Activated CD4-positive, alpha-beta memory T cell treated with anti-CD3 and anti-CD28 coated beads, Interleukin-2, amount 10 ng/mL, durations not matched to agents 7 days and 5 days (primary cell): ENCODE results near the gene YARS1. TPM values are rescaled to one million over a fixed set of nuclear protein-coding genes. Genes with fewer than 3 reads are reported as not detected.

Source experiments
- CTCF ChIA-PET: fragments of 350-600 bp; sonication (Branson Sonifier 250); formaldehyde crosslinking; loops from one replicate; lab custom pipeline; 2021; ENCODE audit warnings: antibody characterized with exemption, inconsistent platforms; lab: Charles Lee
- POLR2A ChIA-PET: fragments of 350-600 bp; sonication (Branson Sonifier 250); formaldehyde crosslinking; loops from one replicate; lab custom pipeline; 2021; ENCODE audit warnings: antibody characterized with exemption; lab: Charles Lee
- DNase-seq: peaks from one replicate; pipeline ENCODE4 v3.0.0-alpha.2; 2020
- H3K27ac Mint-ChIP-seq: one replicate; pipeline ENCODE4 v1.8.0; 2021; ENCODE audit warnings: mild to moderate bottlenecking, mixed read lengths
- H3K27me3 Mint-ChIP-seq: one replicate; pipeline ENCODE4 v1.8.0; 2021; ENCODE audit warnings: mixed read lengths
- H3K36me3 Mint-ChIP-seq: one replicate; pipeline ENCODE4 v1.8.0; 2021; ENCODE audit warnings: low read depth, mixed read lengths
- H3K4me1 Mint-ChIP-seq: one replicate; pipeline ENCODE4 v1.8.0; 2021; ENCODE audit warnings: mixed read lengths
- H3K4me3 Mint-ChIP-seq: one replicate; pipeline ENCODE4 v1.8.0; 2021; ENCODE audit warnings: mild to moderate bottlenecking, mixed read lengths
- H3K9me3 Mint-ChIP-seq: one replicate; pipeline ENCODE4 v1.8.0; 2021; ENCODE audit warnings: mixed read lengths
- total RNA-seq, 2 experiments: library from RNA; stranded (reverse); gene quantifications; one replicate each; pipeline ENCODE4 v1.2.3, GENCODE V29; 2021

The YARS1 gene
- total RNA-seq, 2 experiments from 2014 or later, result 204 to 214 TPM

DNA sequence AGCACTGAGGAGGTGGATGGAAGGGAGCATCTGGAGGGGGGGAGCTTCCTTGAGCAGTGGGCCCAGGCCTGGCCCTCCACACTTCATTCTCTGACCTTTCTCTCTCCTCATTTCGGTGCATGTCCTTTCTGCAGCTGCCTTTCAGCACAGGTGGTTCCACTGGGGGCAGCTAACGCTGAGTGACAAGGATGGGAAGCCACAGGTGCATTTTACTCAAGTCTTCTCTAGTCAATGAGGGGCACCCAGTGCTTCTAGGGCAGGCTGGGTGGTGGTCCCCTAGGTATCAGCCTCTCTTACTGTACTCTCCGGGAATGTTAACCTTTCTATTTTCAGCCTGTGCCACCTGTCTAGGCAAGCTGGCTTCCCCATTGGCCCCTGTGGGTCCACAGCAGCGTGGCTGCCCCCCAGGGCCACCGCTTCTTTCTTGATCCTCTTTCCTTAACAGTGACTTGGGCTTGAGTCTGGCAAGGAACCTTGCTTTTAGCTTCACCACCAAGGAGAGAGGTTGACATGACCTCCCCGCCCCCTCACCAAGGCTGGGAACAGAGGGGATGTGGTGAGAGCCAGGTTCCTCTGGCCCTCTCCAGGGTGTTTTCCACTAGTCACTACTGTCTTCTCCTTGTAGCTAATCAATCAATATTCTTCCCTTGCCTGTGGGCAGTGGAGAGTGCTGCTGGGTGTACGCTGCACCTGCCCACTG lies 43.2 kb downstream of the YARS1 start:
- DNase-seq, result no peak
- H3K27me3 Mint-ChIP-seq, result no peaks in the 10 kb centered on the region
- H3K9me3 Mint-ChIP-seq, result no peaks in the 10 kb centered on the region
- ChIA-PET POLR2A (interaction anchor here (0.5 to 1.0 kb wide), 2 partner anchors 10 to 62 kb away, joined by 3 read pairs; no protein-coding TSS in a partner anchor), CTCF (interaction anchor here (0.6 to 7.7 kb wide), 18 partner anchors 8 to 834 kb away, joined by 3 to 157 read pairs (median 5); partner anchors contain the start of genes BSDC1, S100PBP and YARS1)
- H3K36me3 Mint-ChIP-seq, result peaks cover 42% of the 10 kb centered on the region
- H3K27ac Mint-ChIP-seq, result peak overlapping the region; percentile 57
- peaks cover 15% of the 10 kb centered on the region for H3K4me1 Mint-ChIP-seq
- H3K4me3 Mint-ChIP-seq, result no peak overlapping the region

DNA sequence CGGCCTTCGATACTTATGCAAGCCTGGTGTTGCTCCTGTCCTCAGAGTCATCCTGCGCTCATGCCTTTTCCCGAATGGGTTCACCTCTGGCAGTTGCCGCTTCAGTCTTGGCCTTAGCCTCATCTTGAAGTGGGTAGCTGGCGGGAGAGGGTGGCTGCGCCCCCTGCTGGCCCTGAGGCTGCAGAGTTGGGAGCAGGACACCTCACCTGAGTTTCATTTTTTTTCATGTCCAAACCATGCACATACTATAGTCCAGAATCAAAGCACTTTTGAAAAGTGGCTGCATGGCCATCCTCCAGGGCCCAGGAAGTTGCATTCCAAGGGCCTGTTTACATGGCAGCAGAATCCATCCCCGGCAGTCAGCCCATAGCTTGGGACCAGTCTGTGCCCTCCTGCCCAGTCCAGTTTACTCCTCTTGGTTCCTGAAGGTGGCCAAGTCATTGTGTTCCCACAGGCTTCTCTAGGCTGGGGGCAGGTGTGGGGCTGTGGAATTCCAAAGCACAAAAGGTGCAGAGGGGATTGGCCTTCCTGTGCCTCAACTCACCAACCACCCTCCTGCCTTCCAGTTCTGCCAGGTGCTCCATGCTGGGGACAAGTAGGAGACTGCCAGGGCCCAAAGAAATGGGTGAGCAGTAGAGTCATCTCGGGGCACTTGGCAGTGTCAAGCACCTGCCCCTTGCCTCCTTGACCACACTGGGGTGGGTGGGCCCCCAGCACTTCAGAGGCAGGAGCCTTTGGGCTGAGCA lies 44.0 kb downstream of the YARS1 start:
- no peaks in the 10 kb centered on the region for H3K9me3 Mint-ChIP-seq
- H3K36me3 Mint-ChIP-seq, result peaks cover 37% of the 10 kb centered on the region
- DNase-seq, result peak; percentile 78
- peaks cover 15% of the 10 kb centered on the region for H3K4me1 Mint-ChIP-seq
- no peaks in the 10 kb centered on the region for H3K27me3 Mint-ChIP-seq
- CTCF ChIA-PET, result interaction anchor here (0.5 to 7.7 kb wide), 24 partner anchors 9 to 379 kb away, joined by 3 to 157 read pairs (median 4); partner anchors contain the start of genes BSDC1, S100PBP and YARS1
- POLR2A ChIA-PET, result interaction anchor here (1.4 to 2.4 kb wide), 2 partner anchors 11 to 61 kb away, joined by 3 to 15 read pairs; no protein-coding TSS in a partner anchor
- no peak overlapping the region for H3K4me3 Mint-ChIP-seq
- peak overlapping the region; percentile 15 for H3K27ac Mint-ChIP-seq

DNA sequence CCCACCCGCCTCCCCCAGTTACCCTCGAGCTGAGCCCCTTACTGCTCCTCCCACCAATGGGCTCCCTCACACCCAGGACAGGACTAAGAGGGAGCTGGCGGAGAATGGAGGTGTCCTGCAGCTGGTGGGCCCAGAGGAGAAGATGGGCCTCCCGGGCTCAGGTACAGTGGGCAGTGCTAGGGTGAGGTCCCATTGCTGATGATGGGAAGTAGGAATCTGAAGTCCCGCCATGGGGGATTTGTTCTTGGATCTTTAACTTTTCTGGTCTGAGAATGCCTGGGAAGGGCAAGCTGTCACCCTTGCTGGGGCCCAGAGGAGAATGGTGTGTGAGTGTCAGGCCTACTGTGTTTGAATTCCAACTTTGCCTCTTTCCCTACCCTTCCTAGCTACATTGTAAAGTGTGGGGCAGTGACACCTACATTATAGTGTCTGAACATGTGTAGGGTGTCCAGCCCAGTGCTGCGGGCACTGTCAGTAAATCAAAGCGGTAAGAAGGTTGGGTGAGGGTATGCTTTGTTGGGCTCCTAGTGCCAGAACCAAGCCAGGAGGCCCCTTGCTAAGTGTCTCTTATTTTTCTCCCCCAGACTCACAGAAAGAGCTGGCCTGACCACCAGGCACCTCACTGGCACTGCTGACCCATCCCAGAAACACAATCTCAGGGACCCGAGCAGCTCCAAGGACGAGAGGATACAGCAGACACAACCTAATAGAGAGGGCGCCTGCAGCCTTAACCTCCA lies 44.7 kb downstream of the YARS1 start:
- H3K9me3 Mint-ChIP-seq, result no peaks in the 10 kb centered on the region
- CTCF ChIA-PET, result interaction anchor here (0.5 to 7.7 kb wide), 21 partner anchors 10 to 378 kb away, joined by 3 to 157 read pairs (median 4); partner anchors contain the start of genes BSDC1, S100PBP and YARS1
- peaks cover 15% of the 10 kb centered on the region for H3K4me1 Mint-ChIP-seq
- no peak overlapping the region for H3K27ac Mint-ChIP-seq
- POLR2A ChIA-PET, result interaction anchor here (0.6 to 2.4 kb wide), 3 partner anchors 10 to 117 kb away, joined by 3 to 15 read pairs (median 3); no protein-coding TSS in a partner anchor
- DNase-seq, result no peak
- no peaks in the 10 kb centered on the region for H3K27me3 Mint-ChIP-seq
- no peak overlapping the region for H3K4me3 Mint-ChIP-seq
- peaks cover 30% of the 10 kb centered on the region for H3K36me3 Mint-ChIP-seq

DNA sequence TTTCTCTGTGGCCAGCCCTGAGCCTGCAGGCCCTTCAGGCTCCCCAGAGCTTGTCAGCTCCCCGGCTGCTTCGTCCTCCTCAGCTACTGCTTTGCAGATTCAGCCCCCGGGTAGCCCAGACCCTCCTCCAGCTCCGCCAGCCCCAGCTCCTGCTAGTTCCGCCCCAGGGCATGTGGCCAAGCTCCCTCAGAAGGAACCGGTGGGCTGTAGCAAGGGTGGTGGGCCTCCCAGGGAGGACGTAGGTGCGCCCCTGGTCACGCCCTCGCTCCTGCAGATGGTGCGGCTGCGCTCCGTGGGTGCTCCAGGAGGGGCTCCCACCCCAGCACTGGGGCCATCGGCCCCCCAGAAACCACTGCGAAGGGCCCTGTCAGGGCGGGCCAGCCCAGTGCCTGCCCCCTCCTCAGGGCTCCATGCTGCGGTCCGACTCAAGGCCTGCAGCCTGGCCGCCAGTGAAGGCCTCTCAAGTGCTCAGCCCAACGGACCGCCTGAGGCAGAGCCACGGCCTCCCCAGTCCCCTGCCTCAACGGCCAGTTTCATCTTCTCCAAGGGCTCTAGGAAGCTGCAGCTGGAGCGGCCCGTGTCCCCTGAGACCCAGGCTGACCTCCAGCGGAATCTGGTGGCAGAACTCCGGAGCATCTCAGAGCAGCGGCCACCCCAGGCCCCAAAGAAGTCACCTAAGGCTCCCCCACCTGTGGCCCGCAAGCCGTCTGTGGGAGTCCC lies 45.4 kb downstream of the YARS1 start:
- H3K4me1 Mint-ChIP-seq, result peaks cover 15% of the 10 kb centered on the region
- no peak for DNase-seq
- H3K9me3 Mint-ChIP-seq, result no peaks in the 10 kb centered on the region
- H3K27me3 Mint-ChIP-seq, result no peaks in the 10 kb centered on the region
- H3K4me3 Mint-ChIP-seq, result no peak overlapping the region
- no peak overlapping the region for H3K27ac Mint-ChIP-seq
- CTCF ChIA-PET, result interaction anchor here (1.1 to 7.7 kb wide), 6 partner anchors 10 to 65 kb away, joined by 3 to 157 read pairs (median 11); no protein-coding TSS in a partner anchor
- H3K36me3 Mint-ChIP-seq, result peaks cover 30% of the 10 kb centered on the region
- POLR2A ChIA-PET, result interaction anchor here (0.6 to 2.4 kb wide), 2 partner anchors 59 to 116 kb away, joined by 3 to 15 read pairs; no protein-coding TSS in a partner anchor

DNA sequence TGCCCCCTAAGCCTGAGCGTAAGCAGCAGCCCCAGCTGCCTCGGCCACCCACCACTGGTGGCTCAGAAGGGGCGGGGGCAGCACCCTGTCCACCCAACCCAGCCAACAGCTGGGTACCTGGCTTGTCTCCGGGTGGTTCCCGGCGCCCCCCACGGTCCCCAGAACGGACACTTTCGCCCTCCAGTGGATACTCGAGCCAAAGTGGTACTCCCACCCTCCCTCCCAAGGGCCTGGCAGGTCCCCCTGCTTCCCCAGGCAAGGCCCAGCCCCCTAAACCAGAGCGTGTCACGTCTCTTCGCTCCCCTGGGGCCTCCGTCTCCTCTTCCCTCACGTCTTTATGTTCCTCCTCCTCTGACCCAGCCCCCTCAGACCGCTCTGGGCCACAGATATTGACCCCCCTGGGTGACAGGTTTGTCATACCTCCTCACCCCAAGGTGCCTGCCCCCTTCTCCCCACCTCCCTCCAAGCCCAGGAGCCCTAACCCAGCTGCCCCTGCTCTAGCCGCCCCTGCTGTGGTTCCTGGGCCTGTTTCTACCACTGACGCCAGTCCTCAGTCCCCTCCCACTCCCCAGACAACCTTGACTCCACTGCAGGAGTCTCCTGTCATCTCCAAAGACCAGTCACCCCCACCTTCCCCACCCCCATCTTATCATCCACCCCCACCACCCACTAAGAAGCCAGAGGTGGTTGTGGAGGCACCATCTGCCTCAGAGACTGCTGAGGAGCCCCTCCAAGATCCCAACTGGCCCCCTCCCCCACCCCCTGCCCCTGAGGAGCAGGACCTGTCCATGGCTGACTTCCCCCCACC lies 46.2 kb downstream of the YARS1 start:
- ChIA-PET CTCF (interaction anchor here (7.7 kb wide), 1 partner anchor 59 kb away, joined by 157 read pairs; no protein-coding TSS in a partner anchor), POLR2A (interaction anchor here (2.4 kb wide), 1 partner anchor 58 kb away, joined by 15 read pairs; no protein-coding TSS in a partner anchor)
- H3K4me1 Mint-ChIP-seq, result peaks cover 11% of the 10 kb centered on the region
- no peaks in the 10 kb centered on the region for H3K27me3 Mint-ChIP-seq
- no peak for DNase-seq
- peaks cover 24% of the 10 kb centered on the region for H3K36me3 Mint-ChIP-seq
- no peak overlapping the region for H3K27ac Mint-ChIP-seq
- no peak overlapping the region for H3K4me3 Mint-ChIP-seq
- no peaks in the 10 kb centered on the region for H3K9me3 Mint-ChIP-seq

DNA sequence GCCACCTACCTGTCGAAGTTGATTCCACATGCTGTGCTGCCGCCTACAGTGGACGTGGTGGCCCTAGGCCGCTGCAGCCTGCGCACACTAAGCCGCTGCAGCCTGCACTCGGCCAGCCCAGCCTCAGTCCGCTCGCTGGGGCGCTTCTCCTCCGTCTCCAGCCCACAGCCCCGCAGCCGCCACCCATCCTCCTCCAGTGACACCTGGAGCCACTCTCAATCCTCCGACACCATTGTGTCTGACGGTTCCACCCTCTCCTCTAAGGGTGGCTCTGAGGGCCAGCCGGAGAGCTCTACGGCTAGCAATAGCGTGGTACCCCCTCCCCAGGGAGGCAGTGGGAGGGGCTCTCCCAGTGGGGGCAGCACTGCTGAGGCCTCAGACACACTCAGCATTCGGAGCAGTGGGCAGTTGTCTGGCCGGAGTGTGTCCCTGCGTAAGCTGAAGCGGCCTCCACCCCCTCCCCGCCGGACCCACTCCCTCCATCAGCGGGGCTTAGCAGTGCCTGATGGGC lies 46.9 kb downstream of the YARS1 start:
- ChIA-PET POLR2A (no interaction called here), CTCF (no interaction called here)
- H3K4me3 Mint-ChIP-seq, result no peak overlapping the region
- DNase-seq, result no peak
- H3K9me3 Mint-ChIP-seq, result no peaks in the 10 kb centered on the region
- peaks cover 20% of the 10 kb centered on the region for H3K36me3 Mint-ChIP-seq
- no peaks in the 10 kb centered on the region for H3K27me3 Mint-ChIP-seq
- H3K4me1 Mint-ChIP-seq, result peaks cover 7% of the 10 kb centered on the region
- no peak overlapping the region for H3K27ac Mint-ChIP-seq

DNA sequence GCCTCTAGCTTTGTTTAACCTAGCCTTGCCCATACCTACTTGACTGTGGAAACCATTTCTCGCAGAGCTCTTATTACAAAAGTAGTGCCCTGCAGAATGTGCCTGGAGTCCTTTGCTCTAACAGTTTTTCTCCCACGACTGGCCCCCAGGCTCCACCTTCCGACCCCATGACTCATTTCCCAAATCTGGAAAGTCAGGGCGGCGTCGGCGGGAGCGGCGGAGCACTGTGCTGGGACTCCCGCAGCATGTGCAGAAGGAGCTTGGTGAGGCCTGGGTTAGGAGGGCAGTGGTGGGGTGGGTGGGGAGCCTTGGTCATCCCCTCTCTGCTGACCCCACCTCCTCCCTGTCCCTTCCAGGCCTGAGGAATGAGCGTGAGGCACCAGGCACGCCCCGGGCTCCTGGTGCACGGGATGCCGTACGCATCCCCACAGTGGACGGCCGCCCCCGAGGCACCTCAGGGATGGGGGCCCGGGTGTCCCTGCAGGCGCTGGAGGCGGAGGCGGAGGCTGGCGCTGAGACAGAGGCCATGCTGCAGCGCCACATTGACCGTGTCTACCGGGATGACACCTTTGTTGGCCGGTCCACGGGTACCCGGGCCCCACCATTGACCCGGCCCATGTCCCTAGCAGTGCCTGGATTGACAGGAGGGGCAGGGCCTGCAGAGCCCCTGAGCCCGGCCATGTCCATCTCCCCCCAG lies 47.5 kb downstream of the YARS1 start:
- Mint-ChIP-seq H3K36me3 (peaks cover 16% of the 10 kb centered on the region), H3K27ac (no peak overlapping the region), H3K4me1 (peaks cover 7% of the 10 kb centered on the region), H3K27me3 (no peaks in the 10 kb centered on the region), H3K4me3 (no peak overlapping the region), H3K9me3 (no peaks in the 10 kb centered on the region)
- CTCF ChIA-PET, result interaction anchor here (1.0 to 2.6 kb wide), 2 partner anchors 20 to 57 kb away, joined by 3 to 22 read pairs; no protein-coding TSS in a partner anchor
- POLR2A ChIA-PET, result interaction anchor here (1.0 to 1.1 kb wide), 2 partner anchors 57 to 92 kb away, joined by 3 read pairs; no protein-coding TSS in a partner anchor
- DNase-seq, result no peak

DNA sequence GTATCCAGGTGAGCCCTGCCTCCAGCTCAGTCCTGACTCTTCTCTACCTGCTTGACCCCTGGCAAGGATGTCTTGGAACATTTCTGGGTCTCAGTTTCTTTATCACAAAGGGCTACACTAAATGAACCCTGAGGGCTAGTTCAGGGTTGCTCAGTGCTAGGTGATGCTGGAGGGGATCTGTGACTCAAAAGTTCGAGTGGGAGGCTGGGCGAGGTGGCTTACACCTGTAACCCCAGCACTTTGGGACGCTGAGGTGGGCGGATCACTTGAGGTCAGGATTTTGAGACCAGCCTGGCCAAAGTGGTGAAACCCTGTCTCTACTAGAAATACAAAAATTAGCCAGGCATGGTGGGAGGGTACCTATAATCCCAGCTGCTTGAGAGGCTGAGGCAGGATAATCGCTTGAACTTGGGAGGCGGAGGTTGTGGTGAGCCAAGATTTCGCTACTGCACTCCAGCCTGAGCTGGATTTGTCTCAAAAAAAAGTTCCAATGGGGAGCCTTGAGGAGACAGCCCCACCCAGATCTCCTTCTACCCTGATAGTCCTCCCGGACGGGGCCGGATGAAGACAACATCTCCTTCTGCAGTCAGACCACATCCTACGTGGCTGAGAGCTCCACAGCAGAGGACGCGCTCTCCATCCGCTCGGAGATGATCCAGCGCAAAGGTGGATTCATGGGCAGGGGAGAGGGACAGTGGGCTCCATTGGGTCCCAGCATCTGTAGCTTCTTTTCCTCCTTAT lies 48.9 kb downstream of the YARS1 start:
- DNase-seq, result no peak
- Mint-ChIP-seq H3K27ac (no peak overlapping the region), H3K36me3 (peaks cover 5% of the 10 kb centered on the region), H3K27me3 (no peaks in the 10 kb centered on the region), H3K4me3 (no peak overlapping the region), H3K9me3 (no peaks in the 10 kb centered on the region), H3K4me1 (peaks cover 3% of the 10 kb centered on the region)
- POLR2A ChIA-PET, result interaction anchor here (1.0 to 1.1 kb wide), 2 partner anchors 9 to 56 kb away, joined by 3 to 4 read pairs; no protein-coding TSS in a partner anchor
- CTCF ChIA-PET, result interaction anchor here (1.1 to 2.6 kb wide), 2 partner anchors 56 to 367 kb away, joined by 3 to 22 read pairs; no protein-coding TSS in a partner anchor

DNA sequence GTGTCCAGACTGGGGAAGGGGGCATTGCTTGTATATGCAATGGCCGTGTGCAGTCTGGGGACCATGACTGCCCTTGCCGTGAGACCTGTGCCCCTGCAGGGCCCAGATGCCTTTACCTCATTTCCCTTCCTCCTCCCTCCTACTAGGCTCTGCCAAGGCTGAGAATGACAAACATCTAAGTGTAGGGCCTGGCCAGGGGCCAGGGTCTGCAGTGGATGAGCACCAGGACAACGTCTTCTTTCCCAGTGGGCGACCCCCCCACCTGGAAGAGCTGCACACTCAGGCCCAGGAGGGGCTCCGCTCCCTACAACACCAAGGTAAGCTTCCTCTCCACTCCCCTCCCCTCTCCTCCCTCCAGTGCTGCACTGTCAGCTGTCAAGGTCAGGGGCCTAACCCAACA lies 49.5 kb downstream of the YARS1 start:
- Mint-ChIP-seq H3K4me1 (no peaks in the 10 kb centered on the region), H3K9me3 (no peaks in the 10 kb centered on the region), H3K4me3 (no peak overlapping the region), H3K27me3 (no peaks in the 10 kb centered on the region), H3K36me3 (no peaks in the 10 kb centered on the region), H3K27ac (no peak overlapping the region)
- ChIA-PET CTCF (interaction anchor here (1.1 to 2.6 kb wide), 2 partner anchors 55 to 366 kb away, joined by 3 to 22 read pairs; no protein-coding TSS in a partner anchor), POLR2A (no interaction called here)
- DNase-seq, result no peak

DNA sequence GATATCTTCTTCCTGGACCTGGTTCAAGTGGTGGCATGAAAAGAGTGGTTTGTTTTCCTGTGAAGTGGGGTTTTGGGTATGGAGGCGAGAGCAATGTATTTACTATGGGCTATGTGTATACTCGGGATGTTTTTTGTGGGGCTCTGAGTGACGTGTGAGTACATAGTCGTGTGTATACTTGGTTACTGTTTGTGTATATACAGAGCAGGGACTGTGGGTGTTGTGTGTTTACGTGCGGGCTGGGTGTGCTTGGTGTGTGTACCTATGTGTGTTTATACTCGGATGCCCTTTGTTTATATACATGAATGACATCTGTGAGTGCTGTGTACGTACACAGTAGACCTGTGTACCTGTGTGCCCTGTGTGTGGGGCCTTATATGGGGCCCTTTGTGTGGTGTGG lies 50.0 kb downstream of the YARS1 start:
- POLR2A ChIA-PET, result no interaction called here
- Mint-ChIP-seq H3K9me3 (no peaks in the 10 kb centered on the region), H3K27ac (no peak overlapping the region), H3K4me1 (no peaks in the 10 kb centered on the region), H3K27me3 (no peaks in the 10 kb centered on the region), H3K4me3 (no peak overlapping the region), H3K36me3 (no peaks in the 10 kb centered on the region)
- CTCF ChIA-PET, result interaction anchor here (2.6 kb wide), 1 partner anchor 55 kb away, joined by 22 read pairs; no protein-coding TSS in a partner anchor
- DNase-seq, result no peak
